Naive B cell (primary cell): Measurements from ENCODE around the gene OTOGL. TPM values are rescaled to one million over a fixed set of nuclear protein-coding genes. Genes with fewer than 3 reads are reported as not detected.

ENCODE experiments used
- ATAC-seq, 2 donors: fragments of 150-1000 bp; cut with Tn5 transposase; 2 replicates each; pipeline ENCODE4 v1.10.0; 2021; ENCODE audit warnings: low read depth in 2 of 2, mild to moderate bottlenecking in 2 of 2, moderate library complexity in 2 of 2
- DNase-seq: peaks from one replicate; pipeline ENCODE4 v3.0.0; 2022
- H3K27ac Mint-ChIP-seq, 6 donors: one replicate each; pipeline ENCODE4 v1.8.0; 2020 to 2022; ENCODE audit warnings: mild to moderate bottlenecking in 6 of 6, mixed read lengths in 6 of 6, moderate library complexity in 5 of 6, inconsistent platforms in 2 of 6
- H3K27me3 Mint-ChIP-seq, 3 donors: one replicate each; pipeline ENCODE4 v1.8.0; 2021 to 2022; ENCODE audit warnings: mixed read lengths in 3 of 3, mild to moderate bottlenecking in 1 of 3
- H3K36me3 Mint-ChIP-seq, 2 donors: one replicate each; pipeline ENCODE4 v1.8.0; 2020 to 2022; ENCODE audit warnings: mixed read lengths in 2 of 2, inconsistent platforms in 1 of 2, mild to moderate bottlenecking in 1 of 2
- H3K4me1 Mint-ChIP-seq, 3 donors: one replicate each; pipeline ENCODE4 v1.8.0; 2020 to 2022; ENCODE audit warnings: mixed read lengths in 3 of 3, inconsistent platforms in 1 of 3, mild to moderate bottlenecking in 1 of 3, moderate library complexity in 1 of 3
- H3K4me3 Mint-ChIP-seq, 8 donors: one replicate each; pipeline ENCODE4 v1.8.0; 2020 to 2022; ENCODE audit warnings: mild to moderate bottlenecking in 8 of 8, mixed read lengths in 8 of 8, moderate library complexity in 8 of 8, inconsistent platforms in 2 of 8
- H3K9me3 Mint-ChIP-seq, 7 donors: one replicate each; pipeline ENCODE4 v1.8.0; 2020 to 2022; ENCODE audit warnings: mixed read lengths in 7 of 7, mild to moderate bottlenecking in 5 of 7, inconsistent platforms in 2 of 7, moderate library complexity in 1 of 7
- polyA plus RNA-seq, 6 donors: library from polyadenylated mRNA; unstranded; fragments of 300-500 nt; fragmentation: Illumina TruSeq; gene quantifications; one replicate each; pipeline ENCODE4 v1.2.3, GENCODE V29; 2021; ENCODE audit warnings: low read depth in 6 of 6

OTOGL gene
- polyA plus RNA-seq, 6 donors from 2014 or later = not detected

DNA sequence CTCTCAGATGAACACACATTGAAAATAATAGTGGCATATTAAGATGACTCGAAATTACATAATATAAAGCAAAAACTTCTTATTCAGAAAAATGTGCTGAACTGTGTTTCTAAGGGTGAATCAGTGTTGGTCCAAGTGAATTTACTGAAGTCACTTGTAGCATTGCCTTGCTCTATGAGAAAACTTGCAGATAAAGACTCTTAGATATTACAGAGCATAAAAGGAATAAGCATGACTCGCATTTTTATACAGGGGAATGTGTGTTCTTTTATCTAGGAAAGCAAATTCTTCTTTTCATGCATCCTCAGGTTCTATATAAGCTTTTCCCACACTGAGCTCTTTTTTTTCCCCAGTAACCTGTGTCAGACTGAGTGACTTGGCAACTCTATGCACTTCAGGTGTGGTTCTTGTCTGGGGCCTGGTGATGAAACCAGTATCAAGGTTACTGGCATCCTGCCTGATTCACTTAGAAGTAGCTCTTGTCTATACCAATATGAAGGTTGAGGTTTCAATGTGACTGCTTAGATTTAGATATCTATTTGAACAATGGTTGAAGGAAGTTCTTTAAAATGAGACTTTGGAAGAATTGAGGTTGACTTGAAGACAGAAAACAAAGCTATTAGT is 76.1 kb downstream of the OTOGL start:
- no peak for ATAC-seq

DNA sequence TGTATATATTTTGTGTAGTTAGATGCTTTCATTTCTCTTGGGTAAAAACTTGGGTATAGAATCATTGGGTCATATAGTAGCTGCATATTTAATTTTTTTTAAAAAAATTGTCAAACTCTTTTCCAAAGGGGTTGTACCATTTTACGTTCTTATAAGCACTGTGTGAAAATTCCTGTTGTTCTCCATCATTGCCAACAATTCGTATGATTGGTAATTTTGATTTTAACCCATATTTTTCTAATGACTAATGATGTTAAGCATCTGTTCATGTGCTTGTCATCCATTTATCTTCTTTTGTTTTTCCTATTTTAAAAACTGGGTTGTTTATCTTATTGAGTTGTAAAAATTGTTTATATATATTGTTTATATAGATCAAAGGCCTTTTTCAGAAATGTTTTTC is 77.4 kb downstream of the OTOGL start:
- no peaks in the 10 kb centered on the region for H3K4me1 Mint-ChIP-seq

More for the DNA sequence above, 76.1 kb downstream of the OTOGL start:
- H3K4me1 Mint-ChIP-seq = no peaks in the 10 kb centered on the region
- H3K36me3 Mint-ChIP-seq = no peaks in the 10 kb centered on the region
- H3K27ac Mint-ChIP-seq = no peak overlapping the region
- H3K4me3 Mint-ChIP-seq = no peak overlapping the region
- no peak for DNase-seq
- H3K27me3 Mint-ChIP-seq = peaks cover 0 to 9% (median 8%) of the 10 kb centered on the region in 3 donors
- no peaks in the 10 kb centered on the region for H3K9me3 Mint-ChIP-seq

GRCh38 chr12:80178846-80179245 is 79.5 kb downstream of the OTOGL start:
- peaks cover 0 to 8% (median 4%) of the 10 kb centered on the region in 3 donors for H3K27me3 Mint-ChIP-seq
- H3K27ac Mint-ChIP-seq = no peak overlapping the region

More for the DNA sequence above, 77.4 kb downstream of the OTOGL start:
- H3K4me3 Mint-ChIP-seq = no peak overlapping the region
- DNase-seq (no peak), ATAC-seq (no peak)
- H3K36me3 Mint-ChIP-seq = no peaks in the 10 kb centered on the region
- H3K27me3 Mint-ChIP-seq = peaks cover 0 to 9% (median 8%) of the 10 kb centered on the region in 3 donors
- H3K27ac Mint-ChIP-seq = no peak overlapping the region
- no peaks in the 10 kb centered on the region for H3K9me3 Mint-ChIP-seq

DNA sequence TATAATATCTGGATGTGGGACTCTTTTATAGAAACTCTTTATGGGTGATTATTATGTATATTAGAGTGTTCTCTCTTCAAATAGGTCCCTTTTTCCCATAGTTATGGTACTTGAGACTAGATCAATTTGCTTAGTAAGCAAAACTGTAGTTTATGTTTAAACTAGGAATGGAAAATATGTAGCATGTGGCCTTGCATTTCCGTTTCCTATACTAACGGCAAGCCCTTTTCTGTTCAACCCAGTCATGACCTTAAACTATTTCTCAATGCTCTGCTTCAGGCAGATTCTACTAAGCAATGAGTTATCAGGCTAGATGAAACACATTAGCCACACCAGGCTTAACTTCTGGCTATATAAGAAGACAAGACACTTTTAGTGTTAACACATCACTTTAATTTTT is 84.6 kb downstream of the OTOGL start:
- no peak overlapping the region for H3K4me3 Mint-ChIP-seq
- no peaks in the 10 kb centered on the region for H3K36me3 Mint-ChIP-seq
- H3K27me3 Mint-ChIP-seq = peaks cover 0 to 3% (median 1%) of the 10 kb centered on the region in 3 donors
- no peaks in the 10 kb centered on the region for H3K4me1 Mint-ChIP-seq
- no peak overlapping the region for H3K27ac Mint-ChIP-seq
- H3K9me3 Mint-ChIP-seq = no peaks in the 10 kb centered on the region
- no peak for ATAC-seq
- no peak for DNase-seq

More at GRCh38 chr12:80178846-80179245, 79.5 kb downstream of the OTOGL start:
- no peak for ATAC-seq
- H3K4me1 Mint-ChIP-seq = no peaks in the 10 kb centered on the region
- no peaks in the 10 kb centered on the region for H3K36me3 Mint-ChIP-seq
- H3K4me3 Mint-ChIP-seq = peak overlapping the region in 1 of 8 donors; percentile 34
- DNase-seq = no peak
- H3K9me3 Mint-ChIP-seq = no peaks in the 10 kb centered on the region

DNA sequence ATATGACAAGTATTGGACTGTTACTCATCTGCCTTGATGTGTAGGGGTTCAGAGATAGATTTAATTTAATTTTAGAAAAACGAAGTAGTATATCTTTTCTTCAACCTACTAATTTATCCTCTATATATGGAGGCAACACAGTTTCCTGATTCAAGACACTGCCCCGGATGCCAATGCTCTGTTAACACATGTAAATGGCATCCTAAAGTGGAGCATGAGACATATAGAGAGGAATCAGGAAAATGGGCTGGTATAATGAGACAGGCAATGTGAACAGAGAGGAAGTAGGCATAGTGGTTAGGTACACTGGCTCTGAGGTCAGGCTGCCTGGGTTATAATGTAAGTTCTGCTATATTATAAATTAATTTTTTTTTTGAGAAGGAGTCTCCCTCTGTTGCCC is 85.6 kb downstream of the OTOGL start:
- DNase-seq = no peak
- H3K9me3 Mint-ChIP-seq = no peaks in the 10 kb centered on the region
- peaks cover 0 to 9% (median 0%) of the 10 kb centered on the region in 3 donors for H3K27me3 Mint-ChIP-seq
- no peak for ATAC-seq
- H3K27ac Mint-ChIP-seq = no peak overlapping the region
- H3K4me3 Mint-ChIP-seq = no peak overlapping the region
- no peaks in the 10 kb centered on the region for H3K36me3 Mint-ChIP-seq
- H3K4me1 Mint-ChIP-seq = no peaks in the 10 kb centered on the region

GRCh38 chr12:80186727-80187217 is 87.4 kb downstream of the OTOGL start:
- no peaks in the 10 kb centered on the region for H3K36me3 Mint-ChIP-seq
- H3K4me1 Mint-ChIP-seq = no peaks in the 10 kb centered on the region
- no peak overlapping the region for H3K4me3 Mint-ChIP-seq
- no peaks in the 10 kb centered on the region for H3K9me3 Mint-ChIP-seq
- H3K27ac Mint-ChIP-seq = no peak overlapping the region
- DNase-seq (peak; percentile 1), ATAC-seq (no peak)
- peaks cover 0 to 9% (median 0%) of the 10 kb centered on the region in 3 donors for H3K27me3 Mint-ChIP-seq

- DNase-seq (no peak), ATAC-seq (no peak)
- Mint-ChIP-seq H3K4me3 (no peak overlapping the region), H3K27ac (peak overlapping the region in 1 of 6 donors; percentile 50), H3K9me3 (no peaks in the 10 kb centered on the region), H3K4me1 (no peaks in the 10 kb centered on the region), H3K36me3 (no peaks in the 10 kb centered on the region), H3K27me3 (peaks cover 0 to 9% (median 0%) of the 10 kb centered on the region in 3 donors)
Observed at GRCh38 chr12:80187660-80188090, 88.3 kb downstream of the OTOGL start.

- no peaks in the 10 kb centered on the region for H3K9me3 Mint-ChIP-seq
- peak overlapping the region in 1 of 8 donors; percentile 9 for H3K4me3 Mint-ChIP-seq
- no peaks in the 10 kb centered on the region for H3K36me3 Mint-ChIP-seq
- H3K27me3 Mint-ChIP-seq = peaks cover 0 to 9% (median 0%) of the 10 kb centered on the region in 3 donors
- ATAC-seq (no peak), DNase-seq (no peak)
- no peak overlapping the region for H3K27ac Mint-ChIP-seq
- H3K4me1 Mint-ChIP-seq = no peaks in the 10 kb centered on the region
Observed at GRCh38 chr12:80188576-80188975, 89.2 kb downstream of the OTOGL start.

- no peaks in the 10 kb centered on the region for H3K9me3 Mint-ChIP-seq
- H3K4me3 Mint-ChIP-seq = no peak overlapping the region
- DNase-seq (no peak), ATAC-seq (no peak)
- no peaks in the 10 kb centered on the region for H3K36me3 Mint-ChIP-seq
- H3K4me1 Mint-ChIP-seq = no peaks in the 10 kb centered on the region
- H3K27me3 Mint-ChIP-seq = peaks cover 0 to 9% (median 0%) of the 10 kb centered on the region in 3 donors
- H3K27ac Mint-ChIP-seq = no peak overlapping the region
Observed at GRCh38 chr12:80189241-80189640, 89.9 kb downstream of the OTOGL start.

DNA sequence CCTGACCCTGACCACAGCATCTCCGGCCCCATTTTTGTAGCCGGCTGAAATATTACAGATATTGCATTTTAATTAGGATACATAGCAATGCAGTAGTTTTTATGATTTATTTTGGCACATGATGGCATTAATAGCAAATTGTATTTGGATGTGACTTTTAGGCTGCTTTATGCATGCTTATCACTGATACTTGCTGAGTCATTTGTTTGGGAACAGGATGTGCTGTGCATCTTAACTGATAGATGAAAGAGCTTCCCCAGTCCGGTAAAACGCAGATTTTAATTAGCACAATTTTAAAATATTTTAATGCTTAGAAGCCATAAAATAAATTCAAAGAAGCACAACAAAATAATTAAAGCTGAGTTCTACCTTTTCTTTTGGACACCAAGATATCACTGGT is 90.7 kb downstream of the OTOGL start:
- H3K4me3 Mint-ChIP-seq = no peak overlapping the region

GRCh38 chr12:80192087-80192486 is 92.8 kb downstream of the OTOGL start:
- Mint-ChIP-seq H3K36me3 (no peaks in the 10 kb centered on the region), H3K27me3 (peaks cover 0 to 9% (median 0%) of the 10 kb centered on the region in 3 donors), H3K4me1 (no peaks in the 10 kb centered on the region), H3K27ac (no peak overlapping the region), H3K9me3 (no peaks in the 10 kb centered on the region), H3K4me3 (no peak overlapping the region)
- ATAC-seq (no peak), DNase-seq (no peak)

More for the DNA sequence above, 90.7 kb downstream of the OTOGL start:
- Mint-ChIP-seq H3K27me3 (peaks cover 0 to 9% (median 0%) of the 10 kb centered on the region in 3 donors), H3K27ac (no peak overlapping the region), H3K4me1 (no peaks in the 10 kb centered on the region), H3K36me3 (no peaks in the 10 kb centered on the region), H3K9me3 (no peaks in the 10 kb centered on the region)
- DNase-seq (no peak), ATAC-seq (no peak)

- H3K4me1 Mint-ChIP-seq = no peaks in the 10 kb centered on the region
- H3K9me3 Mint-ChIP-seq = peaks cover 0 to 6% (median 0%) of the 10 kb centered on the region in 7 donors
- H3K4me3 Mint-ChIP-seq = no peak overlapping the region
- DNase-seq (no peak), ATAC-seq (no peak)
- peaks cover 0 to 7% (median 0%) of the 10 kb centered on the region in 3 donors for H3K27me3 Mint-ChIP-seq
- no peaks in the 10 kb centered on the region for H3K36me3 Mint-ChIP-seq
- H3K27ac Mint-ChIP-seq = no peak overlapping the region
Observed at GRCh38 chr12:80193865-80194264, 94.5 kb downstream of the OTOGL start.

GRCh38 chr12:80195074-80195726 is 95.9 kb downstream of the OTOGL start:
- Mint-ChIP-seq H3K36me3 (no peaks in the 10 kb centered on the region), H3K27me3 (no peaks in the 10 kb centered on the region), H3K4me3 (no peak overlapping the region), H3K9me3 (peaks cover 0 to 6% (median 0%) of the 10 kb centered on the region in 7 donors), H3K27ac (no peak overlapping the region), H3K4me1 (no peaks in the 10 kb centered on the region)
- DNase-seq (no peak), ATAC-seq (no peak)

DNA sequence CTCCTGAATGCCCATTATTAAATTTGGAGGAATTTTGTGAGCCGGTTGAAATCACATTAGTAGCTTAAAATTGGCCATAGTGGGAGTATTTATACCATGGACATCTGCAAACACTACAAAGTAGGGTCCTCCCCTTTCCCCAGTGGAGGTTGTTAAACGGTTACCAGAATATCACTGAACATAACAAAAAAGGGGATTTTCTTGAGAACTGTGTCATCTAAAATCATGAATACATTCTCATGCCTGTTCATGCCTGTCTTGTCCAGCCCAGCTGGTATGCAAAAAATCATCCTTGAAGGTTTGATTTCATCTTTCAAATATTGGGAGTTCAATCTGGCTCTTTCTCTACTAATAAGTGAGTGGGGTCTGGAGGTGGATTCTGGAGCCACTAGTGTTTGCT is 96.4 kb downstream of the OTOGL start:
- DNase-seq (no peak), ATAC-seq (no peak)
- Mint-ChIP-seq H3K27me3 (no peaks in the 10 kb centered on the region), H3K4me3 (no peak overlapping the region), H3K36me3 (no peaks in the 10 kb centered on the region), H3K4me1 (no peaks in the 10 kb centered on the region), H3K27ac (no peak overlapping the region), H3K9me3 (peaks cover 0 to 6% (median 0%) of the 10 kb centered on the region in 7 donors)
